GM18858 (cell line): ENCODE data around the gene BRF1.
"Not testable (repeated sequence)": the region's sequence is repeated elsewhere in the genome, so short reads cannot be mapped to it uniquely, and the experiment has no call there.

Experiments
- ATAC-seq: cut with Tn5 transposase; IDR thresholded peaks from one replicate; pipeline ENCODE4 v1.9.1; 2021; ENCODE audit not compliant: unreplicated experiment

Gene BRF1, protein sequence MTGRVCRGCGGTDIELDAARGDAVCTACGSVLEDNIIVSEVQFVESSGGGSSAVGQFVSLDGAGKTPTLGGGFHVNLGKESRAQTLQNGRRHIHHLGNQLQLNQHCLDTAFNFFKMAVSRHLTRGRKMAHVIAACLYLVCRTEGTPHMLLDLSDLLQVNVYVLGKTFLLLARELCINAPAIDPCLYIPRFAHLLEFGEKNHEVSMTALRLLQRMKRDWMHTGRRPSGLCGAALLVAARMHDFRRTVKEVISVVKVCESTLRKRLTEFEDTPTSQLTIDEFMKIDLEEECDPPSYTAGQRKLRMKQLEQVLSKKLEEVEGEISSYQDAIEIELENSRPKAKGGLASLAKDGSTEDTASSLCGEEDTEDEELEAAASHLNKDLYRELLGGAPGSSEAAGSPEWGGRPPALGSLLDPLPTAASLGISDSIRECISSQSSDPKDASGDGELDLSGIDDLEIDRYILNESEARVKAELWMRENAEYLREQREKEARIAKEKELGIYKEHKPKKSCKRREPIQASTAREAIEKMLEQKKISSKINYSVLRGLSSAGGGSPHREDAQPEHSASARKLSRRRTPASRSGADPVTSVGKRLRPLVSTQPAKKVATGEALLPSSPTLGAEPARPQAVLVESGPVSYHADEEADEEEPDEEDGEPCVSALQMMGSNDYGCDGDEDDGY

DNA sequence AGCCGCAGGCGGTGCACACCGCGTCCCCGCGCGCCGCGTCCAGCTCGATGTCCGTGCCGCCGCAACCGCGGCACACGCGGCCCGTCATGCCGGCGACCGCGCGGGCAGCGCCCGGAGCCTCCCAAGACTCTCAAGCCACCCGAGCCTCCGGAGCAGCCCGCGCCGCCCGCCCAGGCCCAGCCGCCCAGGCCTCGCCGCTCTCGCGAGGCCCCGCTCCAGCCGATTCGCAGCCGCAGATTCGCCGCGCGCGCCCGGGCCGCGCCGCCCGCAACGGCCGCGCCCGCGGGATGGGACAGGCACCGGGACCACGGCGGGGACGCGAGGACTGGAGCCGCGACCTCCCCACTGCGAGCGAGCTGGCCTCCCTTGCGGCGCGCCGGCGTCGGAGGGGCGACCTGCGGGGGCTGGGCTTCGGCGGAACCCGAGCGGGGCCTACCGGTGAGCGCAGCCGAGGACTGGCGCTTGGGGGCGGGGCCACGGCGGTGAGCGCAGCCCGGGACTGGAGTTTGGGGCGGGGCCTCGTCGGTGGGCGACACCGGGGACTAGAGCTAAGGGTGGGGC is at the start of gene BRF1:
Gene BRF1, minus strand, starts transcription at position 460 of the 561 bp plus-strand sequence. Its CDS starts 372 bp downstream, at position 88.
- peak; percentile 57 for ATAC-seq

DNA sequence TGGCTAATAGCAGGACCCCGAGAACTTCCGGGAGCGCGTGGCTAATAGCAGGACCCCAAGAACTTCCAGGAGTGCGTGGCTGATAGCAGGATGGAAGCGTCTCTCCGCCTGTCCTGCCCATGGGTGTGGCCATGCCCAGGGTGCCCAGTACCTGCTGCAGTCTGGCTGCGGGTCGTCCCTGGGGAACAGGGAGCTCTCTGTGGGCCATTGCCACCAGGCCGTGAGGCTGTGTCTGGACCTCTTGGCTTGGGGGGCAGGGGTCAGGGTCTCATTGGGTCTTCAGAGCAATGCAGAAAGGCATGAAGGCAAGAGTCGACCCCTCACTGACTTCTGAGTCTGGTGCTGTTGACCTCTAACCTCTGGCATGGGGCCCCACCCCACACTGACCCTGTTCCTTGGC is 49.2 kb upstream of the BRF1 start:
- ATAC-seq: no peak

DNA sequence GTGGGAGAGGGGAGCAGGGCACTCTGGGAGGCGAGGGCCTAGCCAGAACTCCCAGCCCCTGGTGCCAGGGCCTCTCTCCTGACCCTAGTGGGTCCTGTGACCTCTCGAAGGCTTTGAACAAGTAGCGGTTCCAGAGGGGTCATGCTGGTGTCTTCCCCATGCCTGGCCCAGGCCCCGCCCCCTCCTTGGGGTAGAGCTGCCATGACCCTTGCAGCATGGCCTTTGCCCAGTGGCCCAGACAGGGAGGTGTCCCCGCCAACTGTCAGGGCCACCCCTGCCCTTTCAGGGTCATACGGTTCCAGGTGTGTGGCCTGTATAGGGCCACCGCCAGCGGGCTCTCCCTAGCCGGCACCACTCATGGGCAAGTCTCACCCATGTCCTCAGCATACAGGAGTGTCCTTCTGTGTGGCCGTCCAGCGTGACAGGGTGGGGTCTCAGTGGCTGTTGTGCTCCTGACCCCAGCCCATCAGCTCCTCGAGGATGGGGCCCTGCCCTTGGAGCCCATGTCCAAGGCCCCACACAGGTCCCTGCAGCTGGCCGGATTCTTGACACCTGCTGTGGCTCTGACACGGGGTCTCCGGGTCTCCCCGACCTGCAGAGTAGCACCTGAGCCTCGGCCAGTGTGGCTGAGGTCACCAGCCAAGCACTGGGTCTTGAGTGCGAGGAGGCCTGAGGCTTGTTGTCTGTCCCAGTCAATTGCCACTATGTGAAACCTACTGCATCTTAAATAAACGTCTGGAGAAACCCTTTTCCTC is 48.3 kb upstream of the BRF1 start:
- ATAC-seq: no peak

DNA sequence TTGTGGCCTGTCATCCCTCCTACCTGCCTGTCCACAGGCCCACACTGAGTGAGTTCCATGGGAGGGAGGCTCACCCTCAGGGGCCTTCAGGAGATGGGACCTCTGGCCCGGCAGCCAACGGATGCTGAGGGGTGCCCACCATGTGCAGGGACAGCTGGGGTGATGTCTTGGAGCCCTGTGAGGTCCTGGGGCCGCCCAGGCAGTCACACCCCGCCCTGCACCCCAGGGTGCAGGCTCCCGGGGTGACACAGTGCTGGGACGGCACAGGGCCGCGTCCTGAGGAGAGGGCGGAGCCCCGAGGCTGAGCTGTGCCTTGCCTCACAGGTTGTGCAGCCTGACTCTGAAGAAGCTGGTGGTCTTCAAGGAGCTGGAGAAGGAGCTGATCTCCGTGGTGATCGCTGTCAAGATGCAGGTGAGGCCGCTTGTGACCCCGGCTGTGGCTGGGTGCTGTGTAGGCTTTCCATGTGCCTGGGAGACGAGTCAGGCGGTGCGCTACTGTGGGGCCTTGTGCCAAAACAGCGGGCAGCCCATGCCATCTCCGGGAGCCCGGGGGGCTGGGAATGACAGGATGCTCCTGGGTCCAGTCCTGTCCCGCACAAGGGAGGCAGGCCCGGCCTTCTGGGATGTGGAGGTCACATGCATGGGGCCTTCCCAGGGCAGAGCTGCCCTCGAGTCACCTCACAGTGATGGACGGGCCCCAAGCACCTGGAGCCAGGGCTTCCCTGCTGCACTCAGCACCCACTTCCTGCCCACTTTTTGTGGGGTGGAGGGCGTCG is 47.6 kb upstream of the BRF1 start:
- no peak for ATAC-seq

DNA sequence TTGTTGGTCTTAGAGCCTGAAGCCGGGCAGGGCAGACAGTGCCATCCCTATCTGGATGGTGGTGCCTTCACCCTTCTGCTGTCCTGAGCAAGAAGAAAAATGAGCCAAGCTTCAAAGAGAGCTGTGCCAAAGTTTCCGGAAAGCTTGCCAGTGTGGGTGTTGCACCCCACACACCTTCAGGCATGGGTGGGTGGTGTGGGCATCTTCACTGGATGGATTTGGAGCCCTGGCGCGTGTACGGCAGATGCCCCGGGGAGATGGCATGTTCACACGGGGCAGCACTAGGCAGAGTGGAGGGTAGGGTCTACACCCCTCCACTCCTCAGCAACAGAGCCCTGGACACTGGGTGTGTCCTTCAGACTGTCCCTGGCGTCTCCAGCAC is 46.8 kb upstream of the BRF1 start:
- ATAC-seq: no peak

DNA sequence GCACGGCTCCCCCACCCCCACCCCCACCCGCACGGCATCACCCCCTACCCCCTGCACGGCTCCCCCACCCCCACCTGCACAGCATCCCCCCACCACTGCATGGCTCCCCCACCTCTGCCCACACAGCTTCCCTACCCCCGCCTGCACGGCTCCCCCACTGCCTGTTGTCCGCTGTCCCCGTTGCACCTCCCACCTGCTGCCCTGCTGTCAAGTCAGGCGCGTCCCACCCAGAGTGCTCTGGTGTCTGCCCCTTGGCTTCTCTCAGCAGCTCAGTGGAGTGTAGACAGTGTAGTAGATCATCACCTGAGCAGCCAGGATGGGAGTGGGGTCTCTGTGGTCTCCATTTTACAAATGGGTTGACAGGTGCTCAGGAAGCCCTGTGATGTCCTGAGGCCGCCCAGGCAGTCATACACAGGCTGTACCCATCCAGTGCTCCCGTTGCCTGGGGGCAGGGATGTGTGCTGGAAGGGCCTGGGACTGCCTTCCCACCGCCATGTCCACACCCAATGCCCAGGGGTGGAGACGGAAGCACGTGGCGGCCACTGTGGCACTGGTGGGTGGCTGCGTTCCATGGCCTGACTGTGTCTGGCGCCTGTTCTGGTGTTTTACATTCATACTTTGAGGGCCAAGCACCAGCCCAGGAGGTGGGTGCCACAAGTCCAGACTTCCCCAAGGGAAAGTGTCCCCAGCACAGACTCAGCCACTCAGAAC is 46.2 kb upstream of the BRF1 start:
- no peak for ATAC-seq

DNA sequence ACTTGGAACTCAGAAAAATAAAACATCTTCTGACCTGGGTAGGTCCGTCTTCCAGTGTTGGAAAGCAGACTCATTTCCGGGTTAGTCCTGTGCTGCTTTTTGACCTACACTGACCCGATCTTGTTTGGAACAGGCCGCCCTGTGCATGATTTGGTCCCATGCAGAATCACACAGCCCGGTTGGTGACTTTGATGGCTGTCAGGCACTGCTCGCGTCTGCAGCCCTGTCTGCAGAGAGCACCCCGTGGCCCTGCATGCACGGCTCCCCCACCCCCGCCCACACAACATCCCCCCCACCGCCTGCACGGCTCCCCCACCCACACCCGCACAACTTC is 45.4 kb upstream of the BRF1 start:
- ATAC-seq: no peak

DNA sequence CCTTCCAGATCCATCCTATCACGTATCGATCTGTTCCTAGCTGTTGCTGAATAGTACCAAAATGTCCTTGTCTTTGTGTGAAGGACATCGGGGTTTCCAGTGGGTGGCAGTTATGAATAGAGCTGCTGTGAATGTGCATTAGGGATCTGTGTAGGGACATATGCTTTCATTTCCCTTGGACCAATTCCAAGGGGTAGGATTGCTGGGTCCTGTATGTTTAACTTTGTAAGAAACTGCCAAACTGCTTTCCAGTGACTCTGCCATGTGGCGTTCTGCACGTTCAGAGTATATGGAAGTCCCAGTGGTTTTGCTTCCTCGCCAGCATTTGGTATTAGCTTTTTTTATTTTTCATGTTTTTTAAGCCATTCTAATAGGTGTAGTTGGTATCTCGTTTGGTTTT is 42.4 kb upstream of the BRF1 start:
- no peak for ATAC-seq

DNA sequence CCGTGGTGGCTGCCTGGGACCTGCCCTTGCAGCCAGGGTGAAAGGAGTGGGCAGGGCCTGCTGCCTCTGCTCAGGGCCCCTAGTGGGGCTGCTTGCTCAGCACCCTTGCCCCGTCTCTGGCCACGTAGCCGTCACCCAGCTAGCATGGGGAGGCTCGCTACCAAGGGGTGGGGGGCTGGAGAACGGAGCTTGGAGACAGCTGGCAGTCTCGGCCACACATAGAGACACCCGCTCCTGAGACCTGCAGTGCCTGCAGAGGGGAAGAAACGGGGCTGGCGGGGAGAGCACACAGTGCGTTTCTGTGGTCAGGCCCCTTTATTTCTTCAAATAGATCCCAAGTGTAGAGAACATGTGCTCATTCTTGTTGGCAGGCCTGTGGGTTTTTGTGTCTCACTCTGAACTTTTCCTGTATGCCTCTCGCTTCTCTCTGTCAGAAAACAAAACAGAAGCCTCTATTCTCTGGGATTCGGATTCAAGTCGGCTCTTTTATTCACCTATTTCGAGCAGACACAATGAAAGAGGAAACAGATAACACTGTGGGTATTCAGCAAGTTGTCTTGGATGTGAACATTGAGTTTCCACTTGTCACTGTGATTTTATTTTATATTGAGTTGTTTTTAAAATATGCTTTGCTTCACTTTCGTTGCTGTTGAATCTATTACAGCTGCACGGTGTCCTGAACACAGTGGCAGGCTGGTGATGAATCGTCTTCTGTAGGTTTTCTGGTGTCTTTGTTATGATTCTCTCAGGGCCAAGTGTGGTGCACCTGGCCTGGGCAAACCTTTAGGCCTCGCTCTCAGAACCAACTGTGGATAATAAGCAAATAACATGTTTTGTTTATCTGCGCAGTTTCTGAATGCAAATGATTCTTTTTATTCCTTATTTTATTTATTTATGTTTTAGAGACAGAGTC is 40.3 kb upstream of the BRF1 start:
- ATAC-seq: no peak

DNA sequence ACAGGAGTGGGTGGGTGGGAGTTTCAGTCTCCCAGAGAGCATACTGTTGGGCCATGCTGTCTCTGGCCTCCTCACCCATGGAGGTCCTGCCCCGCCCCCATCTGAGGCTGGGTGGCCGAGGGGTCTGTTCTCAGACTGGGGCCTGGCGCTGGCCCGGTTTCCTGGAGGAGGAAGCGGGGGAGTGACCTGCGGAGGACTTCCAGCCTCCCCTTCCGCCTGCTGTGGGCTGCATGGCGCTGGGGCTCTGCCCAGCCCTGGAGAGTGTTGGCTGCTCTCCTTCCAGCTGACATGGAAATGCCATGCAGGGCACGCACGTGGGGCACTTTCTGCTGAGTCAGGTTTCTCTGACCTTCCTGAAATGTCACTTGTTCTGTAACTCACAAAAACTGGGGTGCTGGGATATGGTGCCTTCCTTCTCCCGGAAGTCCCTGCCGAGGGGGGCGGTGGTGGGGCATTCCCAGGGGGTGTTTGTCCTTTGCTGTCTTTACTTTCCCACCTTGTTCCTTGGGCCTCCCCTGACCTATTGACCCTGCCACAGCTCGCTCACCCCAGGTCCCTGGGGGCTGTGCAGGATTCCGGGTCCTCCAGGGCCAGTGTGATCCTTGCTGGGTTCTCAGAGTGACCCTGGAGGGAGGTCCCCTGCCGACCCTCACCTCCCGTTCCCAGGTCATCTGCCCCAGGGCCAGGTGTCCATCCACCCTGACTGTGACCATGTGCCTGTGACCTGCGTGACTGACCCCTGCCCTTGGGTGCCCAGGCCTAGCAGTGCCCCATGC is 37.4 kb upstream of the BRF1 start:
- ATAC-seq: no peak

DNA sequence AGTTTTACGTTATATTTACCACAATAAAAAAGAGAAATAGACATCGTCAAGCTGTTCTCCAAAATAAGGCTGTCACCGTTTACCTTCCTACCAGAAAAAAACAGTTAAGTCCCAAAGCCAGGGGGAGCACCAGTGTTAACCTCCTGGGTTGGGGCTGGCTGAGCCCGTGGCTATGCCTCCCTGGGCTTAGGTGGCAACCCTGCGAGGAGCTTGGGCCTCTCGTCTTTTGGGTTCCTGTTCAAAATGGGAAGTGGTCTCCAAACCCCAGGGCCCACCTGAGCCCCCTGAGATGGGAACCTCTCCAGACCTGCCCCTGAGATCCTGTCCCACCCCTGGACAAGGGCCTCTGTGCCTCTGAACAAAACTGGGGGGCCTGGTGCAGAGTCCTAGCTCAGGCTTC is 36.6 kb upstream of the BRF1 start:
- no peak for ATAC-seq

DNA sequence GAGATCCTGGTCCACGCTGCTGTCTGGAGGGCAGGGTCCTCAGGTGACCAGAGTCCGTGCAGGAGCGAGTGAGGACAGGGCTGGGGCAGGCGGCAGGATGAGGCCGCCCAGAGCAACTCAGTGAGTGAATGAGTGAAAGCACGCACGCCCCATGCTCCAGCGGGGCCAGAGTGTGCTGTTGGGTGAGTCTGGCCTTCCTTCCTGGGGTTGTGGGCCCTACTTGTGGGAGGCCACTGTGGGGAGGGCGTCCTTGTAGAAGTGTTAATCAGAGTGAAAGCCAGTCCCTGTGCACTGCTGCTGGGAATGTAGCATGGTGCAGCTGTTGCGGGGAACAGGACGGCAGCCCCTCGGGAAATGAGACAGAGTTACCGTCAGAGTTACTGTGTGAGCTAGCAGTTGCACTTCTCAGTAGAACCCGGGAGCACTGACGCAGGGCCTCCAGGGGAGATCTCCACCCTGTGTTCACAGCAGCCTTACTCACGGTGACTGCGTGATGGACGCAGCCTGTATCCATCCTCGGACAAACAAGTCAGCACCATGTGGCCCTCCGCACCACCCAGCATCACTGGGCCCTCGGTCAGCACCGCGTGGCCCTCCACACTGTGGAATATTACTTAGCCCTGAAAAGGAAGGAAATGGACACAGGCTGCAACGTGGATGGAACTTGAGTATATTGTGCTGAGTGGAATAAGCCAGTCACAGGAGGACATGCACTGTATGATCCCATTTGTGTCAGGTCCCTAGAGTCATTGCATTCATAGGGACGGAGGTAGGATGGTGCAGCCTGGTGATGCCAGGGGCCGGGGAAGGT is 35.9 kb upstream of the BRF1 start:
- no peak for ATAC-seq

DNA sequence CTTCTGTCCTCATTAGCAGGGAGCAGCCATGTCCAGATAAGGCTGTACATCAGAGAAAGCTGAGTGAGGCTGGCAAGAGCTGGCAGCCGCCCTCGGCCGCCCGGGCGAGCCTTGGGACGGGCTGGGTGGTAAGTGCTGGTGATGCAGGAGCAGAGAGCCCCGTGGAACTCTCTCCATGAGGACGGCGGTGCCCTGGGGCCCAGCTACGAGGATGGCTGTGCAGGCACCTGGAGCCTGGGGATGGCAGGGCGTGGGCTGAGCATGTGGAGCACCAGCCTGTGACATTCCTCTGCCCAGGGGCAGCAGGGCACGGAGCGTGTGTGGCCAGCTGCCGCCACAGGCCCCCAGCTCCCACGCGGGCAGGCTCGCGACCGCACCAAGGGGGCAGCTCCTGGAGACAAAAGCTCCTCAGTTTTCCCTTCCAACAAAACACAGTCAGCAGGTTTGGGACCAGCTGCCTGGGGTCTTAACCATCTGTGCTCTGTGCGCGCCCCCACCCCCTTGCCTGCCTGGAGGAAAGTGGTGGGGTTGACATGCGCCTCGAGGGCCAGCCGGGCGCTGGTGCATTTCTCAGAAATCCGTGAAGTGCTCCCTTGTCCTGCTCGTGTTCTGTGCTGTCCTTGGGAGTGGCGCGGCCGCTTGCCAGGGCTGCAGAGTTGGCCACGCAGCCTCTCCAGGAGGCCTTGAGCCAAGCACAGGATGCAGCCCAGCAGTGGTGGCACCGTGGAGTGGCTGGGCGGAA is 35.1 kb upstream of the BRF1 start:
- ATAC-seq: no peak

DNA sequence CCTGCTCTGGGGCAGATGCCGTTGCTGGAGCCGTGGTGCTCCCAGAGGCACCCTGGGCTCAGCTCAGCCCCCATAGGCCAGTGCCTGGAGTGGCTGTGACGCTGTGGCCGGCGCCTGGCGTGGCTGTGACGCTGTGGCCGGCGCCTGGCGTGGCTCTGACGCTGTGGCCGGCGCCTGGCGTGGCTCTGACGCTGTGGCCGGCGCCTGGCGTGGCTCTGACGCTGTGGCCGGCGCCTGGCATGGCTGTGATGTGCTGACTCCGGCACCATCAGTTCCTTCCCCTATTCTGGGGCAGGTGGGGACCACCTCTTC is 34.4 kb upstream of the BRF1 start:
- not testable (repeated sequence) for ATAC-seq

DNA sequence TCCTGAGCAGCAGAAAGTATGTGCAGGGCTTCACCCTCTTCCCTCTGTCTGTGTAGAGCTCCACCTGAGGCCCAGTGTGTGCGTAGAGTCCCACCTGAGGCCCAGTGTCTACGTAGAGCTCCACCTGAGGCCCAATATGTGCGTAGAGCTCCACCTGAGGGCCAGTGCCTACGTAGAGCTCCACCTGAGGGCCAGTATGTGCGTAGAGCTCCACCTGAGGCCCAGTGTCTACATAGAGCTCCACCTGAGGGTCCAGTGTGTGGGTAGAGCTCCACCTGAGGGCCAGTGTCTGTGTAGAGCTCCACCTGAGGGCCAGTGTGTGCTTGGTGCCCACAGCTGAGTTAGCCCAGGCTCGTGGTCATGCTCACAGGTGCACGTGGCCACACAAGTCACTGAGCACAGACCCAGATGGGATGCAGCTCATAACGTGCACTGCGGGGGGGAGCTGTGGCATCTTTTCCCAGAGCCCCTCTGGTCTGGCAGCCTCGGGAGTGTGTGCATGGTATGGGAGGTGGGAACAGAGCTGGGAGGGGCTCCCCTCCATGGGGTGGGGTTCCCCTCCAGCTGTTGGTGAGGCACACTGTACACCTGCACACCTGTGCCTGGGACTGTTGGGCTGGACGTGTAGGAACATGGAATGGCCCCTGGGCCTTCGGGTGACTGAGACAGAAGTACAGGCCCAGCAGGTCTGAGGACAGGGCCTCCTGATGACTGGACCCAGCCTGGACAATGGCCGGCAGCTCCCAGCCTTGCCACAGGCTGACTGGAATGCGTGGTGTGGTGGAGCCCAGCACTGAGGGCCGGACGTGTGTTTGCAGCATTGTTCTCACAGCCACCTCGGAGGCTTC is 33.8 kb upstream of the BRF1 start:
- ATAC-seq: no peak
